Prostate gland (tissue), 2 donors: ENCODE measurements around the gene CENPP. TPM values are rescaled to one million over a fixed set of nuclear protein-coding genes. Genes with fewer than 3 reads are reported as not detected.

Experiments used
- DNase-seq: peaks from one replicate; pipeline ENCODE4 v3.0.0-alpha.2; 2019; ENCODE audit warnings: low spot score
- H3K27ac ChIP-seq, 2 donors: fragments of 200-600 bp; sonication (generic); 2 replicates each; pipeline ENCODE4 v1.5.1; 2017 to 2019
- H3K27me3 ChIP-seq: fragments of 200-600 bp; sonication (generic); replicated peaks from 2 replicates; pipeline ENCODE4 v1.5.1; 2019; ENCODE audit not compliant: insufficient read depth
- H3K36me3 ChIP-seq, 2 donors: fragments of 200-600 bp; sonication (generic); 1 replicate in 1 of 2; 2 replicates in 1 of 2; pipeline versions ENCODE4 v1.5.1 to v1.8.1; 2017 to 2019
- H3K4me1 ChIP-seq: fragments of 200-600 bp; sonication (generic); replicated peaks from 2 replicates; pipeline ENCODE4 v1.5.1; 2019
- H3K4me3 ChIP-seq, 2 donors: fragments of 200-600 bp; sonication (generic); 2 replicates each; pipeline ENCODE4 v1.5.1; 2017 to 2019
- H3K9me3 ChIP-seq: fragments of 200-600 bp; sonication (generic); 2 replicates; pipeline ENCODE4 v1.5.1; 2017
- CTCF ChIP-seq, 4 experiments: fragments of 200-600 bp in 2 of 4; fragments of 450-650 bp in 2 of 4; sonication (generic) in 2 of 4; IDR thresholded peaks; 1 replicate in 3 of 4; 2 replicates in 1 of 4; pipeline ENCODE4 v1.5.1; 2016 to 2019; ENCODE audit warnings: antibody characterized with exemption in 4 of 4, mild to moderate bottlenecking in 2 of 4, moderate library complexity in 2 of 4
- POLR2A ChIP-seq: fragments of 450-650 bp; IDR thresholded peaks from one replicate; pipeline ENCODE4 v1.6.1; 2016; ENCODE audit warnings: antibody characterized with exemption, mild to moderate bottlenecking
- POLR2AphosphoS5 ChIP-seq: sonication (generic); formaldehyde crosslinking; IDR thresholded peaks from one replicate; pipeline ENCODE4 v1.6.1; 2017; ENCODE audit warnings: antibody characterized with exemption
- WGBS: methylation state at CpG from one replicate; pipeline ENCODE4 v1.1.5; 2018; 5-methylcytosine and 5-hydroxymethylcytosine counted together
- intact Hi-C: fragments of 100-400 bp; cut with DNase I; formaldehyde crosslinking; loops from one replicate; pipeline ENCODE4 v1.14.2; 2022
- total RNA-seq, 2 donors: library from RNA; depleted of rRNA; stranded (reverse); fragments of >200 nt; gene quantifications; one replicate each; pipeline ENCODE4 v1.1.0, GENCODE V29; 2016

CENPP gene
- total RNA-seq, 2 donors from 2014 or later = 1.4 to 21.5 TPM

DNA sequence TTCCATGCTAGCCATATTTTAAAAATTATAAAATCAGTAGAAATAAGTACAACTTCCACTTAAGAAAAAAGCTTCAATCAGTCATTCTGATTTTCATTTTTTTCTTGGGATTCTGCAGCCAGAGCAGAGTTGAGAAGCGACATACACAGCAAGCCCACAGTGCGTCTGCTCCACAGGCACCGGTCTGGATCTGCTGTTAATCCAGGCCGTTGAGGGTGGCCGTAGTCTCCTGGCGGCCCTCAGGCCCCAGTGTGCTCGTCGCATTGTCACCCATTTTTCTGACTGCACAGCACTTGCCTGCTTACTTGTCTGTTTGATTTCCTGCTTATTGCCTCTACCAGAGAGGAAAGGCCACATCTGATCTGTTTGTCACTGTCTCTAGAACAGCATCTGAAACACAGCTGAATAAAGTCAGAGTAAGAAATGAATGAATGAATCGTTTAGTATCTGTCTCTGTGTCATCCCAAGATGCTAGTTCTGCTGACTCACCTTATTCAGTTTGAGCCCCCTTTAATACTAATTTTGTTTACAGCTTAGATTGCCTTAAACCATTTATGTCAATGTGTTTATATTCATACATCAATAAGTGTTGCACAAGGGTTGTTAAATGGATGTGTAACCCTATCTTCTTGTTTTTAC, 168.1 kb downstream of the CENPP start:
- TF ChIP-seq POLR2AphosphoS5 (no peak), POLR2A (no peak), CTCF (IDR thresholded peaks at IDR 0.05) (no peak)
- H3K4me3 ChIP-seq = no peak overlapping the region
- H3K27me3 ChIP-seq = no peaks in the 10 kb centered on the region
- 85% methylated on average over 9 of the region's 9 CpGs for WGBS
- no peak overlapping the region for H3K27ac ChIP-seq
- H3K36me3 ChIP-seq = no peaks in the 10 kb centered on the region
- intact Hi-C loops = no loop called here
- H3K4me1 ChIP-seq = no peaks in the 10 kb centered on the region
- H3K9me3 ChIP-seq = no peaks in the 10 kb centered on the region
- DNase-seq = no peak

DNA sequence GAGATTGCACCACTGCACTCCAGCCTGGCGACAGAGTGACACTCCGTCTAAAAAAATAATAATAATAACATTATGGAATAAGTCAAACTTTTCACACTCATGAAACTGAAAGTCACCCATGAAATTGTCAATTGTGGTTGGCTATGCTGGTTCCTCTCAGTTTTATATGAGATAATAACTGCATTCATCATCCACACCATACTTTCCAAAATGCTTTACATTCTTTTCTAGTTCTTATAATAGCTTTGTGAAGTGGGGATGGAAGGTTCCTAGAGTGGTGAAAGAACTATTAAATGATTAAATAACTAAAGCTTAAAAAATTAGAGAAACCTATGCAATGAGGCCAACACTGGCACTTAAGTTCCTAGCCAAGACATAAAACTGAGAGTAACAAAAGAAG, 169.1 kb downstream of the CENPP start:
- WGBS = 97% methylated on average over 2 of the region's 2 CpGs
- Histone ChIP-seq H3K4me3 (no peak overlapping the region), H3K4me1 (no peaks in the 10 kb centered on the region), H3K27me3 (no peaks in the 10 kb centered on the region), H3K9me3 (no peaks in the 10 kb centered on the region), H3K36me3 (no peaks in the 10 kb centered on the region), H3K27ac (no peak overlapping the region)
- no peak for DNase-seq
- TF ChIP-seq POLR2AphosphoS5 = no peak
- TF ChIP-seq CTCF (IDR thresholded peaks at IDR 0.05) = no peak
- TF ChIP-seq POLR2A = no peak
- intact Hi-C loops = no loop called here

DNA sequence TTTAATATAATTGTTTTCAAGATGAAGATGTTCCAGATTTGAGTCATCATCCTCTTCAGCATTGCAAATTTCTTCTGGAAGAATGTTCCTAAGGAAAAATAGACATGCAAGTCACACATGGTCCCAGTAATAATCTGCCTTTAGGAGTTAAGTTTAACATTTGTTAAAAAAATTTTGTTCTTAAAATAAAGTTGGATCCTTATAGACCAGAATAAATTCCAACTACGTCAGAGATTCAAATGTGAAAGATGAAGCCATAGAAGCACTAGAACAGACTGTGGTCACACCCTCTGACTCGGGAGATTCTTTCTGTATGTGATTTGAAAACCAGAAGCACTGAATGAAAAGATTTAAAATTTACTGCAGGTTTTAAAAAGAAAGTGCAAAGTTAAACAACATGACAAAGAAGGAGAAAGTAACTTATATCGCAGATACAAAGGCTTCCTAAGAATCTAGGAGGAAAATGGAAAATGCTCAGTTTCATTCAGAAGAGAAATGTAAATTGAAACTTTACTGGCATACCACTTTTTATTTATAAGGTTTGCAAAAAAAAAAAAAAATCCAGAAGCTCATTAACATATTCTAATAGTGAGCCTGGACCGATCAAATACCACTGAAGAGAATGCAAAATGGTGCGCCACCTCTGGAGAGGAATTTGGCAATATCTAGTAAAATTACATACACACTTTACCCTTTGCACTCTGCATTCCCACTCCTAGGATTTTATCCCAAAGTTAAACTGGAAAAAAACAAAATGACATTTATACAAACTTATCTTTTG, 170.8 kb downstream of the CENPP start:
- Histone ChIP-seq H3K27me3 (no peaks in the 10 kb centered on the region), H3K9me3 (no peaks in the 10 kb centered on the region), H3K4me1 (no peaks in the 10 kb centered on the region), H3K27ac (no peak overlapping the region), H3K4me3 (no peak overlapping the region), H3K36me3 (no peaks in the 10 kb centered on the region)
- 81% methylated on average over 5 of the region's 5 CpGs for WGBS
- intact Hi-C loops = no loop called here
- no peak for DNase-seq
- no peak for TF ChIP-seq POLR2A
- TF ChIP-seq CTCF (IDR thresholded peaks at IDR 0.05) = no peak
- TF ChIP-seq POLR2AphosphoS5 = no peak

GRCh38 chr9:92499701-92500100, 173.9 kb downstream of the CENPP start:
- Histone ChIP-seq H3K4me3 (no peak overlapping the region), H3K4me1 (no peaks in the 10 kb centered on the region), H3K27ac (no peak overlapping the region), H3K27me3 (no peaks in the 10 kb centered on the region), H3K9me3 (no peaks in the 10 kb centered on the region), H3K36me3 (no peaks in the 10 kb centered on the region)
- 54% methylated on average over 2 of the region's 2 CpGs for WGBS
- intact Hi-C loops = no loop called here
- TF ChIP-seq CTCF (IDR thresholded peaks at IDR 0.05) = no peak
- TF ChIP-seq POLR2AphosphoS5 = no peak
- no peak for TF ChIP-seq POLR2A
- DNase-seq = no peak

- no peaks in the 10 kb centered on the region for H3K4me1 ChIP-seq
- no peaks in the 10 kb centered on the region for H3K27me3 ChIP-seq
- H3K9me3 ChIP-seq = no peaks in the 10 kb centered on the region
- intact Hi-C loops = no loop called here
- no peak for TF ChIP-seq POLR2AphosphoS5
- TF ChIP-seq POLR2A = no peak
- TF ChIP-seq CTCF (IDR thresholded peaks at IDR 0.05) = no peak
- 97% methylated on average over 5 of the region's 5 CpGs for WGBS
- H3K36me3 ChIP-seq = no peaks in the 10 kb centered on the region
- no peak overlapping the region for H3K27ac ChIP-seq
- DNase-seq = no peak
- no peak overlapping the region for H3K4me3 ChIP-seq
These were observed 175.0 kb downstream of the CENPP start for GRCh38 chr9:92500725-92501124.
